Gastroesophageal sphincter (tissue), 3 donors: ENCODE measurements around the gene ARHGDIB.

ENCODE experiments used
- CTCF ChIP-seq, 4 experiments: fragments of 200-600 bp in 2 of 4; fragments of 450-650 bp in 2 of 4; sonication (generic) in 1 of 4; IDR thresholded peaks; one replicate each; pipeline ENCODE4 v1.5.1; 2017 to 2019; ENCODE audit warnings: antibody characterized with exemption in 4 of 4, mild to moderate bottlenecking in 2 of 4, moderate library complexity in 2 of 4
- POLR2A ChIP-seq, 2 donors: fragments of 450-650 bp; IDR thresholded peaks; one replicate each; pipeline ENCODE4 v1.6.1; 2017; ENCODE audit warnings: antibody characterized with exemption in 2 of 2, mild to moderate bottlenecking in 2 of 2, moderate library complexity in 1 of 2

GRCh38 chr12:14960548-14961465, 594 bp downstream of the ARHGDIB start:
- TF ChIP-seq CTCF (IDR thresholded peaks at IDR 0.05), result no peak
- TF ChIP-seq POLR2A (IDR thresholded peaks at IDR 0.05), result no peak
